Stomach (tissue), 4 donors: Measurements from ENCODE around the gene PYGO2.

Source experiments
- CTCF ChIP-seq, 7 experiments: fragments of 450-650 bp in 4 of 7; fragments of 200-600 bp in 3 of 7; sonication (generic) in 3 of 7; IDR thresholded peaks; one replicate each; pipeline ENCODE4 v1.5.1; 2016 to 2019; ENCODE audit warnings: antibody characterized with exemption in 7 of 7, control low read depth in 2 of 7, mild to moderate bottlenecking in 1 of 7
- EP300 ChIP-seq: sonication (generic); formaldehyde crosslinking; IDR thresholded peaks from one replicate; pipeline ENCODE4 v1.6.1; 2017; ENCODE audit warnings: antibody characterized with exemption
- POLR2A ChIP-seq, 4 donors: fragments of 450-650 bp; IDR thresholded peaks; one replicate each; pipeline ENCODE4 v1.6.1; 2016; ENCODE audit warnings: antibody characterized with exemption in 4 of 4, control low read depth in 2 of 4, mild to moderate bottlenecking in 1 of 4, moderate library complexity in 1 of 4

- TF ChIP-seq CTCF (IDR thresholded peaks at IDR 0.05) = no peak
- no peak for TF ChIP-seq EP300
- TF ChIP-seq POLR2A (IDR thresholded peaks at IDR 0.05) = no peak
Observed at GRCh38 chr1:154989195-154989860, 27.7 kb upstream of the PYGO2 start.
